ENCODE measurements around the gene ARHGAP10. TPM values are rescaled to one million over a fixed set of nuclear protein-coding genes. Genes with fewer than 3 reads are reported as not detected.
A peak's percentile ranks its signal among the peaks of the same experiment; 100 is the strongest.

Gene ARHGAP10
- total and polyA plus RNA-seq, 10 of the 15 experiments (the other 5 are each of a cell fraction or from before 2014, with no cell fraction given) = 1.3 to 25.8 (median 17.2) TPM

DNA sequence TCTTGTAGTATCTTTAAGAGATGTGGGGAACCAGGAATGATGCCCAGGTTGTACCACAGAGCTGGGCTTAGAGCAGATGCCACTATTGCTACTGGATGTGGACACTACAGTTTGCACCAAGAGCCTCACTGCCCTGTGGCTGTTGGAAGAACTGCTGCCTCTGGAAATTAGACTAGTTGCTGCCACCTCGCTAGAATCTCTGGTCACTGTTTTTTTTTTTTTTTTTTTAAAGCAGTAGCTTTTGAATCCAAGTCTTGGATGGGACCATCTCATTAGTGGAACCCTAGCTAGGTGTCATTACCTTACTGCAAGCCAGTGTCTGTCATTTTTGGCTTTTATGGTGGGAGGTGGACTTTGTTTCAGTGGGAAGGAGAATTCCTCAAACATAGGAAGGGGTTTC, 105.5 kb downstream of the ARHGAP10 start (continued):
- TF ChIP-seq, protein P1, sequence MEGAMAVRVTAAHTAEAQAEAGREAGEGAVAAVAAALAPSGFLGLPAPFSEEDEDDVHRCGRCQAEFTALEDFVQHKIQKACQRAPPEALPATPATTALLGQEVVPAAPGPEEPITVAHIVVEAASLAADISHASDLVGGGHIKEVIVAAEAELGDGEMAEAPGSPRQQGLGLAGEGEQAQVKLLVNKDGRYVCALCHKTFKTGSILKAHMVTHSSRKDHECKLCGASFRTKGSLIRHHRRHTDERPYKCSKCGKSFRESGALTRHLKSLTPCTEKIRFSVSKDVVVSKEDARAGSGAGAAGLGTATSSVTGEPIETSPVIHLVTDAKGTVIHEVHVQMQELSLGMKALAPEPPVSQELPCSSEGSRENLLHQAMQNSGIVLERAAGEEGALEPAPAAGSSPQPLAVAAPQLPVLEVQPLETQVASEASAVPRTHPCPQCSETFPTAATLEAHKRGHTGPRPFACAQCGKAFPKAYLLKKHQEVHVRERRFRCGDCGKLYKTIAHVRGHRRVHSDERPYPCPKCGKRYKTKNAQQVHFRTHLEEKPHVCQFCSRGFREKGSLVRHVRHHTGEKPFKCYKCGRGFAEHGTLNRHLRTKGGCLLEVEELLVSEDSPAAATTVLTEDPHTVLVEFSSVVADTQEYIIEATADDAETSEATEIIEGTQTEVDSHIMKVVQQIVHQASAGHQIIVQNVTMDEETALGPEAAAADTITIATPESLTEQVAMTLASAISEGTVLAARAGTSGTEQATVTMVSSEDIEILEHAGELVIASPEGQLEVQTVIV (IDR thresholded peaks at IDR 0.05; ENCODE audit: borderline replicate concordance, partially characterized antibody) = no peak
- no peak for TF ChIP-seq ZNF217 (IDR thresholded peaks at IDR 0.05)
- TF ChIP-seq POLR2AphosphoS2 (IDR thresholded peaks at IDR 0.05; ENCODE audit: low read depth, low read length) = no peak
- TF ChIP-seq, protein P2, sequence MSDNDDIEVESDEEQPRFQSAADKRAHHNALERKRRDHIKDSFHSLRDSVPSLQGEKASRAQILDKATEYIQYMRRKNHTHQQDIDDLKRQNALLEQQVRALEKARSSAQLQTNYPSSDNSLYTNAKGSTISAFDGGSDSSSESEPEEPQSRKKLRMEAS (IDR thresholded peaks at IDR 0.05; ENCODE audit: low read depth, low read length) = no peak
- peak; percentile 97 for TF ChIP-seq ZNF384 (IDR thresholded peaks at IDR 0.05; ENCODE audit: borderline replicate concordance, low read depth, low read length)
- no peak for TF ChIP-seq FOXK2 (IDR thresholded peaks at IDR 0.05)
- no peak for TF ChIP-seq TAF1 (IDR thresholded peaks at IDR 0.05; ENCODE audit: borderline replicate concordance, low read depth, low read length)
- TF ChIP-seq YBX1 (IDR thresholded peaks at IDR 0.05) = no peak

DNA sequence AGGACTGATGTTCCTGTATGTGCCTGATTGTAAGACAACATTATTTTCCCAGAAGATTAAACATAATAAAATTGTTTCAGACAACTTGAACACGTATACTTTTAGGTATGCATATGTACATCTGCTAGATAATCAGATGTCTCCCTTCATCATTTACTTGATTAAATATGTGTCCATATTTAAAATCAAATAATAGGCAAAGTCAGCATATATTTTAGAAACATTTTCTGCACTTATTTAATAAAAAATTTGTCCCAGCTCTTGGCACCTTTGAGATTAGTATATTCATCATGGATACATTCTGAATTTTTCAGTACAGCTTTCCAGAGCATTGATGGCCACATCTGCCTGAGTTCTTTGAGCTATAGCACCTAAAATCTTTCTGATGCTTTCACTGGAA, 106.0 kb downstream of the ARHGAP10 start:
- H3K9me3 ChIP-seq (replicated peaks; ENCODE audit: control insufficient read depth, insufficient read depth, low read length) = peaks cover 6% of the 10 kb centered on the region
- in situ Hi-C loops (cut with MboI) (no loop called here), intact Hi-C loops (cut with micrococcal nuclease; ENCODE audit: unreplicated experiment) (loop anchor here (5.0 kb wide), 1 partner anchor 51 kb away; no protein-coding TSS in a partner anchor)
- no TSS peak for BruUV-seq (replicated peaks)
- H3K27me3 ChIP-seq (replicated peaks in 1 of 2; ENCODE audit: control insufficient read depth in 2 of 2, insufficient read depth in 2 of 2, low read length in 1 of 2) = no peaks in the 10 kb centered on the region
- H3K27ac ChIP-seq (ENCODE audit: control insufficient read depth, insufficient read depth) = no peak overlapping the region; the same call in 1 of the 2 replicates
- ChIA-PET POLR2A (interaction anchor here (0.6 to 1.2 kb wide), 4 partner anchors 10 to 75 kb away, joined by 3 to 4 read pairs (median 4); no protein-coding TSS in a partner anchor), RAD21 (ENCODE audit: unreplicated experiment) (interaction anchor here (0.7 to 13.3 kb wide), 17 partner anchors 8 to 154 kb away, joined by 3 to 100 read pairs (median 4); partner anchors contain the start of genes ARHGAP10 and PRMT9), SMC1A (ENCODE audit: uncharacterized antibody, unreplicated experiment) (interaction anchor here (0.7 to 4.6 kb wide), 23 partner anchors 8 to 220 kb away, joined by 3 to 31 read pairs (median 6); partner anchors contain the start of gene TMEM184C), CTCF (interaction anchor here (0.6 to 14.5 kb wide), 14 partner anchors 9 to 154 kb away, joined by 3 to 197 read pairs (median 8); partner anchors contain the start of gene PRMT9)
- no peak overlapping the region for H3K4me3 ChIP-seq
- WGBS (ENCODE audit: insufficient coverage, insufficient replicate concordance, low lambda C conversion rate, missing lambda C conversion rate) = 91% methylated on average over 1 of the region's 1 CpG
- FAIRE-seq = no peak
- peaks cover 0 to 2% of the 10 kb centered on the region in 2 experiments; a peak in 1 of 4 replicates for H3K36me3 ChIP-seq (ENCODE audit: control insufficient read depth in 2 of 2, insufficient read depth in 2 of 2, low read length in 1 of 2)
- H3K9ac ChIP-seq (ENCODE audit: control insufficient read depth, insufficient read depth, low read length) = no peak overlapping the region
- peaks cover 21% of the 10 kb centered on the region; the same call in 1 of the 2 replicates for H3K4me1 ChIP-seq (ENCODE audit: control insufficient read depth, insufficient read depth, low read length)
- no peak overlapping the region for H2AFZ ChIP-seq (ENCODE audit: control insufficient read depth, low read depth, low read length)
- DNase-seq (ENCODE audit: low read depth, low spot score) = no peak
- no peaks in the 10 kb centered on the region for H4K20me1 ChIP-seq (ENCODE audit: control insufficient read depth, insufficient read depth)
- ATAC-seq = no peak
- peaks cover 8% of the 10 kb centered on the region for H3K79me2 ChIP-seq (ENCODE audit: control insufficient read depth, insufficient read depth, low read length)
- H3K4me2 ChIP-seq (ENCODE audit: control insufficient read depth, insufficient read depth) = no peak overlapping the region
- TF ChIP-seq ZNF384 (IDR thresholded peaks at IDR 0.05; ENCODE audit: borderline replicate concordance, low read depth, low read length) = no peak
- TF ChIP-seq, protein P3, sequence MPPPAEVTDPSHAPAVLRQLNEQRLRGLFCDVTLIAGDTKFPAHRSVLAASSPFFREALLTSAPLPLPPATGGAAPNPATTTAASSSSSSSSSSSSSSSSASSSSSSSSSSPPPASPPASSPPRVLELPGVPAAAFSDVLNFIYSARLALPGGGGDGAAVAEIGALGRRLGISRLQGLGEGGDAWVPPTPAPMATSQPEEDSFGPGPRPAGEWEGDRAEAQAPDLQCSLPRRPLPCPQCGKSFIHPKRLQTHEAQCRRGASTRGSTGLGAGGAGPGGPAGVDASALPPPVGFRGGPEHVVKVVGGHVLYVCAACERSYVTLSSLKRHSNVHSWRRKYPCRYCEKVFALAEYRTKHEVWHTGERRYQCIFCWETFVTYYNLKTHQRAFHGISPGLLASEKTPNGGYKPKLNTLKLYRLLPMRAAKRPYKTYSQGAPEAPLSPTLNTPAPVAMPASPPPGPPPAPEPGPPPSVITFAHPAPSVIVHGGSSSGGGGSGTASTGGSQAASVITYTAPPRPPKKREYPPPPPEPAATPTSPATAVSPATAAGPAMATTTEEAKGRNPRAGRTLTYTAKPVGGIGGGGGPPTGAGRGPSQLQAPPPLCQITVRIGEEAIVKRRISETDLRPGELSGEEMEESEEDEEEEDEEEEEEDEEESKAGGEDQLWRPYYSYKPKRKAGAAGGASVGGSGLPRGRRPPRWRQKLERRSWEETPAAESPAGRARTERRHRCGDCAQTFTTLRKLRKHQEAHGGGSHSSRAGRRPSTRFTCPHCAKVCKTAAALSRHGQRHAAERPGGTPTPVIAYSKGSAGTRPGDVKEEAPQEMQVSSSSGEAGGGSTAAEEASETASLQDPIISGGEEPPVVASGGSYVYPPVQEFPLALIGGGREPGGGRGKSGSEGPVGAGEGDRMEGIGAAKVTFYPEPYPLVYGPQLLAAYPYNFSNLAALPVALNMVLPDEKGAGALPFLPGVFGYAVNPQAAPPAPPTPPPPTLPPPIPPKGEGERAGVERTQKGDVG (CRISPR knock-in tag; IDR thresholded peaks at IDR 0.05) = no peak
- no peak for TF ChIP-seq SP1 (IDR thresholded peaks at IDR 0.05; ENCODE audit: low read depth, low read length)
- no peak for TF ChIP-seq NR2C2 (IDR thresholded peaks at IDR 0.05; ENCODE audit: borderline replicate concordance, control insufficient read depth, insufficient read length, low read depth)
- TF ChIP-seq SMAD5 (IDR thresholded peaks at IDR 0.05; ENCODE audit: low read depth) = no peak
- no peak for TF ChIP-seq EED (IDR thresholded peaks at IDR 0.05; ENCODE audit: low read depth)
- no peak for TF ChIP-seq SMARCA5 (IDR thresholded peaks at IDR 0.05)

Measured in GM12878 (cell line).